IPS-NIHi11 (cell line): ENCODE measurements around the gene PPP6R1.
"Not testable (repeated sequence)": the region's sequence is repeated elsewhere in the genome, so short reads cannot be mapped to it uniquely, and the experiment has no call there.

Source experiments
- DNase-seq: peaks from one replicate; pipeline ENCODE4 v3.0.0; 2012; ENCODE audit warnings: mixed read lengths, low spot score

Gene PPP6R1

DNA sequence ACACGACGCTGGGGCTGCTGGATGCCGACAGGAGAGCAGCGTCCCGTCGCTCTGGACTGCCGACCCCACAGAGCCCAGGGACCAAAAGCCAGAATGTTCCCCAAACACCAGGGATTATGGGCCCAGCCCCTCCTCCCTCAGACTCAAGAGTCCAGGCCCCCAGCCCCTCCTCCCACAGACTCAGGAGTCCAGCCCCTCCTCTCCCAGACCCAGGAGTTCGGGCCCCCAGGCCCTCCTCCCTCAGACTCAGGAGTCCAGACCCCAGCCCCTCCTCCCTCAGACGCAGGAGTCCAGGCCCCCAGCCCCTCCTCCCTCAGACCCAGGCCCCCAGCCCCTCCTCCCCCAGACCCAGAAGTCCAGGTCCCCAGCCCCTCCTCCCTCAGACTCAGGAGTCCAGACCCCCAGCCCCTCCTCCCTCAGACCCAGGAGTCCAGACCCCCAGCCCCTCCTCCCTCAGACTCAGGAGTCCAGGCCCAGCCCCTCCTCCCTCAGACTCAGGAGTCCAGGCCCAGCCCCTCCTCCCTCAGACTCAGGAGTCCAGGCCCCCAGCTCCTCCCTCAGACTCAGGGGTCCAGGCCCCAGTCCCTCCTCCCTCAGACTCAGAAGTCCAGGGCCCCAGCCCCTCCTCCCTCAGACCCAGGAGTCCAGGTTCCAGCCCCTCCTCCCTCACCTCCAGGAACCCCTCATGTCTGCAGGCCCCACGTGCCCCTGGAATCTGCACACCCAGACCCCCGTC is 34.0 kb downstream of the PPP6R1 start:
- DNase-seq = not testable (repeated sequence)

DNA sequence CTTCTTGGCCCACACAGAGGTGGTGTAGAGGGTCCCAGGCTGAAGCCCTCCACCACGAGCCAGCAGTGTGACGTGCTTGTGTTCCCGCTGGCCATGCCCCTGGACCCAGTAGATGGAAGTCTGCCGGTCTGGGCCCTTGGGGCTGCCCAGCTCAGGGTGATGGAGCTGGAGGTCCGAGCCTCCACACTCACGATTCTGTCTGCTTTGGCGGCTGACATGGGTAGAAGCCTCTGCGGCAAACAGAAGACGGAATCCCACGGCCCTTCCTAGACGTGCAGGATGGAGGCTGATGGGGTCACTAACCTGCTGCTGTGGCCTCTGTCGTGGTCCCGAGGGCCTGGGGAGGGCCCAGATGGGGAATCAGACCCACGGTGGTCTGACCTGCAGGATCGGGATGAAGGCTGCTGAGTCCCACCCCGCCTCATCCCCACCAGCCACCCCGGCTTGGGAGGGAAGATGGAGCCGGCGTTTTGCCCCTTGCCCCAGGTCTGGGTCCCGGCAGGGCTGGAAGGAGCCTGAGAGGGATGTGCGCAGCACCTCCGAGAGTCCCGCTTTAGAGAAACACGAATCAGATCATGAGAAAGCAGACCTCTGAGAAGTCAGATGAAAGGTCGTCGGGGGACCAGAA is 34.7 kb downstream of the PPP6R1 start:
- no peak for DNase-seq

DNA sequence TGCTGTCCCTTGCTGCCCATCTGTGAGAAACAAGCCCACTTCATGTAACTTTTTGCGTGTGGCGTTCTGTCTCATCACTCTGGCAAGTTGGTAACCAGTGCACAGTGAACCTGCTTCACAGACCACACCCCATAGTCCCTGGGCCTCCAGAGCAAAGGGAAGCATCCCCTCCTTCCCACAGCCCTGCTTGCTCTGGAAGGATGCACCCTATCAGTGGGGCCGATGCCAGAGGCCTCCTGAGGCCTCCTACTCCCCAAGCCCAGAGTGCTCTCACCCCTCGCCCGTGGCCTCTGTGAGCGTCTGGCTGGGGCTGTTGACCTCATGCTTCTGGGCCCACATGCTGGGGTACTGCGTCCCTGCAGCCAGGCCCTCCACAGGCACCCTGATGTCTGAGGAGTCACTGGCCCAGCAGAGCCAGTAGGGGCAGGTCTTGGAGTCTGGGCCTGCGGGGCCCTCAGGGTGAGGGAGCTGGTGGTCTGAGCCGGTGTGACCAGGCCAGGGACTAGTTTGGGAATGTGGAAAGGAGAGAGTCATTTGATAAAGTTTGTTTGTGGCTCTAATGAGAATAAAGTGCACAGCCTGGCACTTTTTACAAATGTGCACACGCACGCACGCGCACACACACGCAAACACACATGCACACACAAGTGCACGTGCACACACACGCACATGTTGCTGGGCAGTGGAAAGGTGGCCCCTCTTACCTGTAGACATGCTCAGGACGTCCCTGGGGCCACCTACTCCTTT is 35.4 kb downstream of the PPP6R1 start:
- no peak for DNase-seq

DNA sequence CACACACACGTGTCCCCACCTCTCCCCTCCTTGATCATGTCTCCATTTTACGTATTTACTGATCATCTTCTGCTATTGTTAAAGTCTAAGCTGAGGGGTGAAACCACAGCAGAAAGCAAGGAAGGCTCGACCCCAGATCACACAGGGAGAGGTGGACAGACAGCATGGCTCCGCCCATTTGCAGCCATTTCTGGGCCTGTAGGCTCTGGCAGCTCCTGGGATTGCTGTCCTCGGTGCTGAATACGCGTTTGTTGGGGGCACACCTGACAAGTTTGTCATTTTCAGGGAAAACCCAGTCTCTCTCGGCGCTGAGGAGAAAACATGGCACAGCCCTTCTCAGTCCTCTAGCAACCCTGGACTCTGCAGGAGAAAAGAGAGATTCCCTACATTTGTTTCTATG is 38.3 kb downstream of the PPP6R1 start:
- DNase-seq = peak; percentile 72

DNA sequence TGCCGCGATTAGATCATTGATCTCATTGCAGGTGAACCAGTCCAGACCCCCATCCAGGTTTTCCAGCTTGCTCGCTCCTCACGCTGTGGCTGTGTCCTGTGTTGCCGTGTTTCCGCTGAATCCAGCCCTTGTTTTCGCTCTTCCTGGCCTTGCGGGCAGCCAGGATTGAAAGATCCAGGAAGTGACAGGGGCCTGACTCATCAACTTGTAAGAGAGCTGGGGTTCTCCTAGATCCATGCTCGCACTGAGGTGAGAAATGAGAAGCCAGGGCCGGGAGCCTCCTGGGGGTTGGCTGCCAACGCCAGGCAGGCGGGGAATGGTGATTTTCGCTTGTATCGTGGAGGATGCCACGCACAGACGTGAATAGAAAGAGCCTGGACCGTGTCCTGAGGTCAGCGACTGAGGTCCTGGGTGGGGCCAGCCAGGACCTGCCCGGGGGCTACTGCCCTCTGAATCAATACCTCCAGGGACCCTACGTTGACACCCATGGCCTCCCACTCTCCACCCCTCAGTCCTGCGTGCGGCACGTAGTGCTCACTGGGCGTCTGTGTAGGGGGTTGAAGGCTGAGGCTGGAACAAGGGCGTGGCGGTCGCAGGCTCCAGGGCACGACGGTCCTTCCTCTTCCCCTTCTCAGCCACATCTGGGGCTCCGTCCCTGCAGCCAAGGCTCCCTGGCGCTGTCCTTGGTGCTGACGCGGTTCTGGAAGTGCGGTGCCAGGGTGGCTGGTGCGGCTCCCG is 42.2 kb downstream of the PPP6R1 start:
- peak; percentile 93 for DNase-seq

DNA sequence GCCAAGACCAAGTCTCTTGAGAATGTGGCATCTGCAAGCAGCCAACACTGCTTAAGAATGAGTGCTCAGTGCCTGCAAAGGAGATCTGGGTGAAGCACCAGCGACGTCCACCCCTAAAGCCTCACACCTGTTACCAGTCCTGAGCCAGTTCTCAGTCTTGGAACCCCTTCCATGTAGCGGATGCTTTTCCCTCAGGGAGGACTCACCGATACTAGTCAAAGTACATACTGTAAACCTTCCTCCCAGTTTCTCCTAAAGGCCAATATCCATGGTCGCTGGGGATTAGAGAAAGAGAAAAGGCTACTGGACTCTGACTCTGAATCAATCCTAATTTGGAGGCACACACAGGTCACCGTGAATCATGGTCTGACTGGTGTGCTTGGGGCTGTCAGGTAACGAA is 45.3 kb downstream of the PPP6R1 start:
- DNase-seq = no peak

DNA sequence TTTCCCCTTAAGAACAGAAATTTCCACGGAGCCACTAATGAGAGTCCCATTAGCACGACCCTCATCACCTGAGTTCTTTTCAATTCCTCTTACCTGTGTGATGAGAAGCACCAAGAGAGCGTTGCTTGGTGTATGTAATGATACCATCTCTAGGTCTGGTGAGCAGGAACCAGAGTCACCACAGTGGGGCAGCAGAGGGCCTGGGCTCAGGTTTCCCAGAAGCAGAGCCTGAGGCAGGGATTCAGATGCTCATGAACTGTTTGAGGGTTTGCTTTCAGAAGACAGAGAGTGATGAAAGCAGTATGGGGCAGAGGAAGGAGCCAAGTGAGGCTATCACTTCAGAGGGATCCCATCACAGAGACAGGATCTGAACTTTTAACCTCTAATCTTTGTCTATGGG is 46.4 kb downstream of the PPP6R1 start:
- peak; percentile 24 for DNase-seq

DNA sequence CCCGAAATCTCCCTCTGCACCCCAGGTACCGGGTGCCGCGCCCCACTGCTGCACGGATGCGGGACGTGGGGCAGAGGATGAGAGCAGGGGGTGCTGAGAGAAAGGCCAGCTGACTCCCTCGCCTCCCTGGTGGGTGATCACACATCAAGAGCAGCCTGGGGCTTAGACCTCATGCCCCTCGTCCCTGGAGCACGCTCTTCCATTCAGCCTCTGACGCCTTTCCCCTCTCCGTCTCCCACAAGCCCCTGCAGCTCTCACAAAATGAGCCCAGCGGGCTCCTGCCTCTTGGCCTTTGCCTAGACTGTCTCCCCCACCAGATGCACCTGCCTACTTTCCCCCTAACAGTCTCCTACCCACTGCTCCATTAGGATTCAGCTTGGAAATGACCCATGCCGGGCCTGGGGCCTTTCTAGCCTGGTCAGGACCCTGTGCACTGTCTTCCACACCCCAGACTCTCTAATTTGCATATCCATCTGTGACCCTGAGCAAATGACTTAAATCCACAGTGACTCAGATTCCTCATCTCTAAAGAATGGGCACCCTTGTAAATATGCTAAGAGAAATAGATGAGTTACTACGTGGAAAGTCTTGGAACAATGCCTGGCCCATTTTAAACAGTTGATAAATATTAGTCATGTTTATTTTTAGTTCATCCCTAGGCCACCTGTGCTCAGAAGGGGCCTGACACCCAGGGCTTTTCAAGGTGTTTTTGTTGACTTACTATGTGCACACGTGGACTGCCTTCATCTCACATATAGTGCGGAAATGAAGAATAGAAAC is 48.9 kb downstream of the PPP6R1 start:
- no peak for DNase-seq

DNA sequence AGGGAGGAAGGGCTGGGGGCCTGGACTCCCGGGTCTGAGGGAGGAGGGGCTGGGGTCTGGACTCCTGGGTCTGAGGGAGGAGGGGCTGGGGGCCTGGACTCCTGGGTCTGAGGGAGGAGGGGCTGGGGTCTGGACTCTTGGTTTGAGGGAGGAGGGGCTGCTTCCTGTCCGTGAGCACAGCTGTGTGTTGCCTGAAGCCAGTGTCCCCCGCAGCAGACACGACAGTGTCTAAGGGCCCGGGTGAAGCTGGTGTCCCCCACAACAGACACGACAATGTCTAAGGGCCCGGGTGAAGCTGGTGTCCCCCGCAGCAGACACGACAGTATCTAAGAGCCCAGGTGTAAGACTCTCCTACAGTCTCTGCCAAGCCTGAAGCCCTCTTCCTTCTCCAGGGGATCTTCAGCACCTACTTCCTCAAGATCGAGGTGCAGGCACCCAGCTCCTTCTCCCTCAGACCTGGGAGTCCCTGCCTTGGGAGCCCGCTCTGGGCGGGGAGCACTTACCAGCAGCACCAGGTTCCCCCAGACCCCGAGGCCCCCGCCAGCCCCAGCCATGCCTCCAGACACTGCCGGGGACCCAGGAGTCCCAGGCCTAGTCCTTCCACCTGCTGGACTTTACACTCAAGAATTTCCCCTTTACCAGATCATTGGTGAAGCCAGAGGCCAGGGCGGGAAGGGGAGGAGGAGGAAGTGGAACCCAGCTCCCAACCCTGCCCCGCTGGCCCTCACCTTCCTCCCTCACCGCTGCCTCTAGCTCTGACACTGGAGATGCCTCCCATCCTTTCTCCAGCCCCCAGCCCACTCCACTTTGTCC is 49.7 kb downstream of the PPP6R1 start, which contains the start of gene PTPRH:
TSS of gene PTPRH (minus strand) at position 622 of the 813 bp plus-strand sequence. CDS start at position 554, 68 bp downstream.
- DNase-seq = no peak

DNA sequence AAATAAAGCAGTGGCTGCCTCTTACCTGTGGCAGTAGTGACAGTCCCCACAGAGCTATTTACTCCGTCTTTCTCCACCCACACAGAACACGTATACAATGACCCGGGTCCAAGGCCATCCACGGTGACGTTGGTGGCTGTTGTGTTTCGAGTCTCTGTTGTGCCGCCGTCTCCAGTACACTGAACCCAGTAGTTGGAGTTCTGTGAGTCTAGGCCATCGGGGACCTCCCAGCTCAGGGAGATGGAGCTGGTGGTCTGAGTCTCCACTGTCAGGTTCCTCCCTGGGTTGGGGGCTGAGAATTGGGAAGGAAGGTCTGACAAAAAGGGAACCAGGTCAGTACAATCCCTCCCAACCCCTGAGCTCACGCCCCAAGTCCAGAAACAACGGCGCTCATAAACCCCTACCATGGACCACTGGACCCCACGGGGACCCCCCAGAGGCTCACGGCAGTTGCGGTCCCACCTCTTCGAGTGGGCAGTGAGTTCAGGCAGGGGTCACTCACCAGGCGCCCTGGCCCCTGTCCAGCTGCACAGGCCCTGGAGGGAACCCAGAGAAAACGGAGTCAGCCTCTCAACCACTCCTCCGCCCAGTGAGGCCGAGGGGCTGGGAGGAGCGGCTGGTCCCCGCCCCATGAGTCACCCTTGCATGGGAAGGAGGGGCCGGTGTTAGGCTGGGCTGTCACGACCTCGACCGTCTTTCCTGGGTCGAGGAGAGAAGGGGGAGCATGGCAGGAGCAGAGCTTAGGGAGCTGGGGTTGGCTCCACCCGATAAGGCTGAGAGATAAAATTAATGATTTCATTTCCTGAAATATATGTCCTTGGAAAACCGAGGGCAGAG is 51.9 kb downstream of the PPP6R1 start:
- DNase-seq = peak; percentile 98

DNA sequence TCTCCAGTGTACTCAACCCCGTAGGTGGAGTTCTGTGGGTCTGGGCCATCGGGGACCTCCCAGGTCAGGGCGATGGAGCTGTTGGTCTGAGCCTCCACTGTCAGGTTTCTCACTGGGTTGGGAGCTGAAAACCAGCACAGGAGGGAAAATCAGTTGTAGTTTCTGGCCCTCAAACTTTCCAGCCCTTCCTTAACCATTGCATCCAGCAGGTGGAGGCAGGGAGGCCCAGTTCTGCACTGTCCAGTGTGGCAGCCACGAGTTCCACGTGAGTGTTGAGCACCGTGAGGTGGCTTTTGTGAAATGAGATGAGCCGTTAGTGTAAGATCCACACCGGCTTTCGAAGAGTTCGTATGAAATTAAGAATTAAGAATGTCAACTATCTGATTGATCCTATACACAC is 56.6 kb downstream of the PPP6R1 start:
- DNase-seq = not testable (repeated sequence)

DNA sequence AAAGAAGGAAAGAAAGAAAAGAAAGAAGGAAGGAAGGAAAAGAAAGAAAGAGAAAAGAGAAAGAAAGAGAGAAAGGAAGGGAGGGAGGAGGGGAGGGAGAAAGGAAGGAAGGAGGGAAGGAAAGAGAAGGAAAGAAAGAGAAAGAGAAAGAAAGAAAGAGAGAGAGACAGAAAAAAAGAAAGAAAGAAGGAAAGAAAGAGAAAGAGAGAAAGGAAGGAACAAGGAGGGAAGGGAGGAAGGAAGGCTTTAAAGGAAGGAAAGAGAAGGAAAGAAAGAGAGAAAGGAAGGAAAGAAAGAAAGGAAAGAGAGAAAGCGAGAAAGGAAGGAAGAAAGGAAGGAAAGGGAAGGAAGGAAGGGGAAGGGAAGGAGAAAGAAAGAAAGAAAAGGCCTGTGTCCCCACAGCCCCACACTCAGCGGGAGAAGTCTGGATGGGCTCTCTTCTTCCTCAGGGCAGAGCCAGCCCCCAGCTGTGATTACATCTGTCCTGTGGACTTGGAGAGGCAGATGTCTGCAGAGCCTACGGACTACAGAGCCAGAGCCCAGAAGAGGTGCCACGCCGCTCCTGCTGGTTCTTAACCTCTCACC is 59.1 kb downstream of the PPP6R1 start:
- no peak for DNase-seq

DNA sequence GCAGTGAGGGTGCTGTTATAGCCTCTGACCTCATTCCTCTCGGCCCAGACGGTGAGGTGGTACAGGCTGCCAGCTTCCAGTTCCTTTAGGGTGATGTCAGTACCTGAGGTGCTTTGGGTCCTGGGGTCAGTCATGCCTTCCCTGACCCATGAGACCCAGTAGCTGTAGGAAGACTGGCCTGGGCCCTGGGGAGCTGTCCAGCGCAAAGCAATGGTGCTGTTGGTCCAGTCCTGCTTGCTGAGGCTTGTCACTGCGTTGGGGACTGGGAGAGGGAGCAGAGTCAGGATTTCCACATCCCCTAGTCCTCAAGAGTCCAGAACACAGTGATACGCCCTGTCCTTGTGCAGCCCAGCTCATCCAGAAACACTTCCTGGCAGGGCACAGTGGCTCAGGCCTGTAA is 60.2 kb downstream of the PPP6R1 start:
- DNase-seq = no peak

DNA sequence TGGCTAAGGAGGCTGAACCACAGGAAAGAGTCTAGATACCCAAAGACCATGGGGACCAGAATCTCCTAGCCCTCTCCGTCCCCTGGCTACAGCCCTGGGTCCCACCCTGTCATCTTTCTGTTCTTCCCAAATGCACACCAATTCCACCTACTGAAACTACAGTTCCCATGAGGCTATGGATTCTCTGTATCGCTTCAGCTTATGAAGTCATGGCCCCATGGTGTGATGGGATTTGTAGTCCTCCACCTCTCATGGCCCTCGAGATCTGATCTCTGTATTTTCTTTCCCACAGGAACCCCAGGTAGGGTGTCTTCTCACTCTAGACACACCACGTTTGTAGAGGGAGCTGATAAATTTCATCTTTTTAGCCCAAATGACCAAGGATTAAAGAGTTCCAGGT is 61.3 kb downstream of the PPP6R1 start:
- DNase-seq = no peak

DNA sequence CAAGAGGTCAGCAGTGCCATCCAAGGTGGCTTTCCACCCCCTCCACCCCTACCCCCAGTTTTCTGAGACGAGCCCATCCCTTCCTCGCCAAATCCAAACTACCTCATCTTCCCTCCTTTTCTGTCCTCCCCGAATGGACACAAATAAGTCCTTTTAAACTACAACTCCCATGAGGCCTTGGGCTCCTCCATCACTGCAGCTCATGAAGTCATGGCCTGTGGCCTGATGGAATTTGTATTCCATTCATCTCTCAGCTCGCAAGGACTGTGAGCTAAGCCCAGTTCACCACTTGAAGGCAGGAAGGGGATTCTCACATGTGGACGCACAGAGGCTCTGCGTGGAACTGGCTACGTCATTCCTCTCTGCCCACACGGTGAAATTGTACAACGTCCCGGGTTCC is 62.0 kb downstream of the PPP6R1 start:
- no peak for DNase-seq

DNA sequence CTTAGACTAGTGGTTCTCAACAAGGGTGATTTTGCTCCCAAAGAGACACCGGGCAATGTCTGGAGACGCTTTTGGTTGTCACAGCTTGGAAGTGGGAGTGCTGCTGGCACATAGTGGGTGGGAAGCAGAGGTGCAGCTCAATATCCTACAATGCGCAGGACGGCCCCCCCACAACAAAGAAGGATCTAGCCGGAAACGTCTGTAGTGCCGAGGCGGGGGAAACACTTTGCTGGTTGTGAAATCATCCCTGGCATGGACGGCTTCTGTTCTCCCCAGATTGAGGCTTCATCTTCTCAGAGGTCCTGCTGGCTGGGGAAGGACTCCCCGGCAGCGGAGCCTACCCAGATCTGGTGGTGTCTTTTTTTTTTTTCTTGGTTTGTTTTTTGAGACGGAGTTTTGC is 65.3 kb downstream of the PPP6R1 start:
- no peak for DNase-seq

DNA sequence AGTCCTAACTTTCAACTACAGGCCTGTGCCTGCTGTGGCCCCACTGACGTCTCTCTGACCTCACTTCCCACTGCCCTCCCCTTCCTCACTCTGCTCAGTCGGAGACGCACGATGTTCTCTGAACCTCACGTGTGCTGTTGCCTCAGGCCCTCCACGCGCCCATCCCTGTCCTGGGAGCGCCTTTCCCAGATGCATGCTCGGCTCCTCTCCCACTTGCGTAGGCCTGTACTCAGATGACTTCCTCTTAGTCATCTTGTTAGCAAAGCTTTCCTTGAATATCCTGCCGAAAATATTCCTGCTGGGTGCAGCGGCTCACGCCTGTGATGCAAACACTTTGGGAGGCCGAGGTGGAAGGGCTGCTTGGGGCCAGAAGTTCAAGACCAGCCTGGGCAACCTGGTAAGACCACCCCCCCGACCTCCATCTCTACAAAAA is 69.4 kb downstream of the PPP6R1 start:
- DNase-seq = no peak

DNA sequence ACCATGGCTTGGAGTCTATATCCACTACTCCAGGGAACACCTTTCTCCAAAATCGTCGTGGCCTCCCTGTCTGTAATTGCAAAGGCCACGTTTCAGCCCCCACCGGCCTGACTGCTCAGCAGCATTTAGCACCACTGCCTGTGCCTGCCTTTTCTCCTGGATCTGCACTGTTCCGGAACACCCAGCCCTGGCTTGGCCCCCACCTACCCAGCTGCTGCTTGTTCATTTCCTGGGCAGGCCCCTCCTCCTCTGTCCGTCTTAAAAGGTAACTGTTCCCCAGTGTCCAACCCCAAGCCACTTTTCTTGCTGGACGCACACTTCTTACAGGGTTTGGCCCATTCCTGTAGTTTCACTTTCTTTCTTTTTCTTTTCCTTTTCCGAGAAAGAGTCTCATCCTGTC is 70.2 kb downstream of the PPP6R1 start:
- DNase-seq = no peak

DNA sequence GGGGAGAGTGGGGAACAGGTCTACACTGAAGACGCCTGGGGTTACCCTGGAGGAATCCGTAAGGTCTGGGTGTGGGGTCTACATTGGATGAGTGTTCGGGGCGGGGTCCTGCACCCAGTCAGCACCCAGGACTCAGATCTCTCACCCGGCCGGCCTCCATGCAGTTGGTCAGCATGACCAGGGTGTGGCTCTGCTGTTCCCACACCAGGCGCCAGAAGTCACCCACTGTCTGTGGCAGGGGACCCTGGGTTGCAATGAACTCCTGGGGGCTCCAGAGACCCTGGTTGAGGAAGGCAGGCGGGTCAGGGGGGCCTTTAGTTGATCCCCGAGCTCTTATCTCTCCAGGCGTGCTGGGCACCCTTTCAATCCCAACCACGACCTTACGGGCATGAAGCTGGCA is 72.7 kb downstream of the PPP6R1 start:
- no peak for DNase-seq
